ENCODE data around the gene NFIA. TPM values are rescaled to one million over a fixed set of nuclear protein-coding genes. Genes with fewer than 3 reads are reported as not detected.

NFIA gene
- total RNA-seq, 4 donors from 2014 or later, result 134 to 183 (median 148) TPM

GRCh38 chr1:61149010-61149860, 66.9 kb downstream of the NFIA start:
- WGBS, result 81% methylated on average over 1 of the region's 1 CpG
- intact Hi-C loops (cut with DNase I), result no loop called here
- Histone ChIP-seq H3K9me3 (no peaks in the 10 kb centered on the region), H3K27me3 (no peaks in the 10 kb centered on the region), H3K27ac (replicated peaks in 1 of 4) (peak overlapping the region in 1 of 4 donors; percentile 12), H3K4me1 (peaks cover 26 to 92% (median 76%) of the 10 kb centered on the region in 4 donors), H3K36me3 (no peaks in the 10 kb centered on the region), H3K4me3 (no peak overlapping the region)
- DNase-seq (ENCODE audit: extremely low spot score), result no peak
- TF ChIP-seq POLR2A (IDR thresholded peaks at IDR 0.05; ENCODE audit: low read depth) (no peak), EP300 (IDR thresholded peaks at IDR 0.05) (no peak), CTCF (IDR thresholded peaks at IDR 0.05) (no peak), POLR2AphosphoS5 (IDR thresholded peaks at IDR 0.05) (no peak)

GRCh38 chr1:61151565-61151964, 69.2 kb downstream of the NFIA start:
- no peaks in the 10 kb centered on the region for H3K36me3 ChIP-seq
- intact Hi-C loops (cut with DNase I), result no loop called here
- DNase-seq (ENCODE audit: extremely low spot score), result no peak
- no peaks in the 10 kb centered on the region for H3K27me3 ChIP-seq
- no peak overlapping the region for H3K4me3 ChIP-seq
- peak overlapping the region in 3 of 4 donors; percentile 28 to 63 (median 29) for H3K27ac ChIP-seq (replicated peaks in 1 of 4)
- 76% methylated on average over 4 of the region's 4 CpGs for WGBS
- H3K9me3 ChIP-seq, result no peaks in the 10 kb centered on the region
- no peak for TF ChIP-seq POLR2AphosphoS5 (IDR thresholded peaks at IDR 0.05)
- TF ChIP-seq CTCF (IDR thresholded peaks at IDR 0.05), result no peak
- TF ChIP-seq EP300 (IDR thresholded peaks at IDR 0.05), result no peak
- no peak for TF ChIP-seq POLR2A (IDR thresholded peaks at IDR 0.05; ENCODE audit: low read depth)
- H3K4me1 ChIP-seq, result peaks cover 28 to 91% (median 72%) of the 10 kb centered on the region in 4 donors

GRCh38 chr1:61152066-61152465, 69.7 kb downstream of the NFIA start:
- intact Hi-C loops (cut with DNase I), result no loop called here
- no peak for DNase-seq (ENCODE audit: extremely low spot score)
- Histone ChIP-seq H3K9me3 (no peaks in the 10 kb centered on the region), H3K36me3 (no peaks in the 10 kb centered on the region), H3K27me3 (no peaks in the 10 kb centered on the region), H3K4me1 (peaks cover 33 to 93% (median 77%) of the 10 kb centered on the region in 4 donors), H3K27ac (replicated peaks in 1 of 4) (peak overlapping the region; percentile 28 to 63 (median 34)), H3K4me3 (no peak overlapping the region)
- TF ChIP-seq EP300 (IDR thresholded peaks at IDR 0.05) (no peak), CTCF (IDR thresholded peaks at IDR 0.05) (no peak), POLR2AphosphoS5 (IDR thresholded peaks at IDR 0.05) (no peak), POLR2A (IDR thresholded peaks at IDR 0.05; ENCODE audit: low read depth) (no peak)
- 51% methylated on average over 3 of the region's 3 CpGs for WGBS

- Histone ChIP-seq H3K36me3 (no peaks in the 10 kb centered on the region), H3K9me3 (no peaks in the 10 kb centered on the region), H3K4me3 (no peak overlapping the region), H3K27me3 (no peaks in the 10 kb centered on the region), H3K4me1 (peaks cover 37 to 93% (median 80%) of the 10 kb centered on the region in 4 donors), H3K27ac (replicated peaks in 1 of 4) (peak overlapping the region; percentile 28 to 63 (median 34))
- TF ChIP-seq CTCF (IDR thresholded peaks at IDR 0.05) (peak in 1 of 3 experiments; percentile 6), EP300 (IDR thresholded peaks at IDR 0.05) (no peak)
- intact Hi-C loops (cut with DNase I), result no loop called here
- DNase-seq (ENCODE audit: extremely low spot score), result no peak
These were observed 70.2 kb downstream of the NFIA start for GRCh38 chr1:61152469-61153105.

Measured in esophagus muscularis mucosa (tissue), 4 donors.